Stomach (tissue), 9 donors: ENCODE measurements around the gene PALLD. TPM values are rescaled to one million over a fixed set of nuclear protein-coding genes. Genes with fewer than 3 reads are reported as not detected.

Source experiments
- DNase-seq, 2 donors: peaks; one replicate each; pipeline versions ENCODE4 v3.0.0 to v3.0.0-alpha.2; 2013 to 2019
- H3K27ac ChIP-seq, 5 donors: fragments of 200-600 bp in 4 of 5; sonication (generic) in 4 of 5; one replicate each; pipeline ENCODE4 v1.5.1; 2013 to 2019; ENCODE audit warnings: mild to moderate bottlenecking in 1 of 5, moderate library complexity in 1 of 5
- H3K27me3 ChIP-seq, 3 donors: fragments of 200-600 bp; sonication (generic); one replicate each; pipeline ENCODE4 v1.5.1; 2017 to 2019; ENCODE audit warnings: mixed run types in 1 of 3
- H3K36me3 ChIP-seq, 4 donors: fragments of 200-600 bp; sonication (generic); 1 replicate in 3 of 4; 2 replicates in 1 of 4; pipeline ENCODE4 v1.5.1; 2016 to 2019
- H3K4me1 ChIP-seq, 4 donors: fragments of 200-600 bp; sonication (generic); one replicate each; pipeline ENCODE4 v1.5.1; 2016 to 2019
- H3K4me3 ChIP-seq, 4 donors: fragments of 200-600 bp; sonication (generic) in 3 of 4; one replicate each; pipeline ENCODE4 v1.5.1; 2016 to 2019; ENCODE audit warnings: mild to moderate bottlenecking in 1 of 4
- H3K9me3 ChIP-seq, 4 donors: fragments of 200-600 bp; sonication (generic); one replicate each; pipeline ENCODE4 v1.5.1; 2016 to 2019
- CTCF ChIP-seq, 7 experiments: fragments of 450-650 bp in 4 of 7; fragments of 200-600 bp in 3 of 7; sonication (generic) in 3 of 7; IDR thresholded peaks; one replicate each; pipeline ENCODE4 v1.5.1; 2016 to 2019; ENCODE audit warnings: antibody characterized with exemption in 7 of 7, control low read depth in 2 of 7, mild to moderate bottlenecking in 1 of 7
- EP300 ChIP-seq: sonication (generic); formaldehyde crosslinking; IDR thresholded peaks from one replicate; pipeline ENCODE4 v1.6.1; 2017; ENCODE audit warnings: antibody characterized with exemption
- POLR2A ChIP-seq, 4 donors: fragments of 450-650 bp; IDR thresholded peaks; one replicate each; pipeline ENCODE4 v1.6.1; 2016; ENCODE audit warnings: antibody characterized with exemption in 4 of 4, control low read depth in 2 of 4, mild to moderate bottlenecking in 1 of 4, moderate library complexity in 1 of 4
- POLR2AphosphoS5 ChIP-seq, 3 donors: sonication (generic); formaldehyde crosslinking; IDR thresholded peaks; one replicate each; pipeline ENCODE4 v1.6.1; 2016; ENCODE audit warnings: antibody characterized with exemption in 3 of 3
- WGBS, 5 donors: extraction: QIAGEN DNeasy Blood & Tissue Kit in 3 of 5; methylation state at CpG; one replicate each; pipeline versions ENCODE4 v1.1.5 to v1.1.7; 2013 to 2018; 5-methylcytosine and 5-hydroxymethylcytosine counted together
- intact Hi-C: fragments of 100-400 bp; cut with DNase I; formaldehyde crosslinking; loops from one replicate; pipeline ENCODE4 v1.15.1; 2023; ENCODE audit warnings: low total_unique reads
- polyA plus RNA-seq, 3 donors: library from polyadenylated mRNA; stranded (reverse); fragments of 200-250 nt; gene quantifications; one replicate each; pipeline ENCODE4 v1.2.3, GENCODE V29; 2013
- total RNA-seq, 5 donors: library from RNA; depleted of rRNA; stranded (reverse); fragments of >200 nt; gene quantifications; one replicate each; pipeline versions ENCODE4 v1.1.0 to v1.2.3, GENCODE V29; 2014 to 2016
- donor health status: healthy with polysubstance abuse.
- donor health status: Bipolar disorder and iron deficiency.
- donor health status: healthy.

The PALLD gene
- total and polyA plus RNA-seq, 8 donors: 75.9 to 984 (median 206) TPM

- Histone ChIP-seq H3K4me1 (peaks cover 0 to 12% (median 5%) of the 10 kb centered on the region in 4 donors), H3K27ac (peak overlapping the region in 3 of 5 donors; percentile 32 to 46 (median 39)), H3K9me3 (no peaks in the 10 kb centered on the region), H3K4me3 (no peak overlapping the region), H3K36me3 (no peaks in the 10 kb centered on the region), H3K27me3 (no peaks in the 10 kb centered on the region)
- intact Hi-C loops: no loop called here
- TF ChIP-seq POLR2A (IDR thresholded peaks at IDR 0.05): no peak
- no peak for TF ChIP-seq CTCF (IDR thresholded peaks at IDR 0.05)
- TF ChIP-seq POLR2AphosphoS5 (IDR thresholded peaks at IDR 0.05): no peak
- TF ChIP-seq EP300: no peak
- DNase-seq: no peak
- WGBS, 5 donors: 84 to 91% (median 88%) methylated on average over 5 of the region's 5 CpGs
These were observed 145.7 kb downstream of the PALLD start for GRCh38 chr4:168642591-168642990.

DNA sequence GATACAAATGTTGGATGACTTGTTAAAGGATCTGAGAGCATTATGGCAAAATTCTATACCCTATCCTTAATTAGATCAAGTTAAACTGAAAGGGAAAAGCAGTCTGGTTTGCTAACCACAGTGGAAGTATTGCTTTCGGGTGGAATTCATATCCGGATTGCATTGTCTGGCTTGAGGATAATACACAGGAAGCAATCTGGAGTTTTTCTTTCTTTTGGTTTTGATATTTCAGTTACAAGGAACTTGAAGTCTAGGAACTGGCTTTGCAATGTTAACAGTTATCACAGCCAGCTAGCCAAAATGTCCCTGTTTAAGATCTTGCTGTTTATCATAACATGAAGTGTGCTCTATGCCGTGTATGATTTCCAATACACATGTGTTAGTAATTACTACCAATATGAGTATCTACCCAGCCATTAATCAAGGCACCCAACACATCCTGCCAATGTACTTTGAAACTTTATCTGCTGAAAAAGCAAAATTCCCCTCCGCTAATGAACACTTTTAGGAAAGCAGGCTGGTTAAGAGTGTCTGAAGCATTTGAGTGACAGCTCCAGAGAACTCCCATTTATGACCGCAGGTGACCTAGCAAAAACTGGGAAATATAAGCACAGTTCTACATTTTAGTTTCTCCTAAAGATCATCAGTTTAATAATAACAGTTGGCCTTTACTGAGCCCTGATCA is 146.4 kb downstream of the PALLD start:
- TF ChIP-seq CTCF (IDR thresholded peaks at IDR 0.05) (no peak), POLR2AphosphoS5 (IDR thresholded peaks at IDR 0.05) (no peak), EP300 (no peak), POLR2A (IDR thresholded peaks at IDR 0.05) (no peak)
- Histone ChIP-seq H3K9me3 (no peaks in the 10 kb centered on the region), H3K4me1 (peaks cover 0 to 12% (median 5%) of the 10 kb centered on the region in 4 donors), H3K4me3 (no peak overlapping the region), H3K27me3 (no peaks in the 10 kb centered on the region), H3K27ac (peak overlapping the region in 4 of 5 donors; percentile 10 to 46 (median 36)), H3K36me3 (no peaks in the 10 kb centered on the region)
- DNase-seq: peak in 1 of 2 donors; percentile 46
- intact Hi-C loops: no loop called here
- WGBS, 5 donors: 44 to 58% (median 46%) methylated on average over 5 of the region's 5 CpGs

DNA sequence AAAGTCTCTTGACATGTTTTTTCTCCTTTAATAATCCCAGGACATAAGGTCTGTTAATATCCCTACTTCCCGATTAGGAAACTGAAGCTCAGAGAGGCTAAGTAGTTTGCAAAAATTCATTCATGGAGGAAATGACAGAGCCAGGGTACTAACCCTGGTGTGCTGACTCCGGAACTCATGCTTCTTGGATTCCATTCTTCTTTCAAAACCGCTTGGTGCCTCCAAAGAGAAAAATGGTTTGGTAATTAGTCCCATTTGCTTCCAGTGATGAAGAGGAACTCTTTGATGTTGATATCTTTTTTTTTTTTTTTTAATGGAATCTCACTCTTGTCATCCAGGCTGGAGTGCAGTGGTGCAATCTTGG is 146.9 kb downstream of the PALLD start:
- intact Hi-C loops: no loop called here
- H3K27ac ChIP-seq: no peak overlapping the region
- WGBS, 5 donors: 83 to 97% (median 94%) methylated on average over 3 of the region's 3 CpGs

More for the DNA sequence above, 146.9 kb downstream of the PALLD start:
- no peaks in the 10 kb centered on the region for H3K36me3 ChIP-seq
- H3K4me3 ChIP-seq: no peak overlapping the region
- no peak for DNase-seq
- H3K9me3 ChIP-seq: no peaks in the 10 kb centered on the region
- no peaks in the 10 kb centered on the region for H3K27me3 ChIP-seq
- peaks cover 0 to 12% (median 5%) of the 10 kb centered on the region in 4 donors for H3K4me1 ChIP-seq
- TF ChIP-seq POLR2A (IDR thresholded peaks at IDR 0.05) (no peak), POLR2AphosphoS5 (IDR thresholded peaks at IDR 0.05) (no peak), EP300 (no peak), CTCF (IDR thresholded peaks at IDR 0.05) (no peak)
